Adrenal gland (tissue), 5 donors: ENCODE data around the gene MBNL3.

Source experiments
- CTCF ChIP-seq, 6 experiments: fragments of 450-650 bp in 4 of 6; fragments of 200-600 bp in 2 of 6; sonication (generic) in 1 of 6; IDR thresholded peaks; 1 replicate in 5 of 6; 2 replicates in 1 of 6; pipeline versions ENCODE4 v1.5.1 to v1.8.0; 2016 to 2021; ENCODE audit warnings: antibody characterized with exemption in 6 of 6, mild to moderate bottlenecking in 2 of 6, moderate library complexity in 1 of 6
- POLR2A ChIP-seq, 2 donors: fragments of 450-650 bp; IDR thresholded peaks; one replicate each; pipeline ENCODE4 v1.6.1; 2017; ENCODE audit warnings: antibody characterized with exemption in 2 of 2, mild to moderate bottlenecking in 2 of 2, moderate library complexity in 1 of 2
- donor health status: DM: no; HTN: no; CAD: no.

- no peak for TF ChIP-seq POLR2A (IDR thresholded peaks at IDR 0.05)
- no peak for TF ChIP-seq CTCF (IDR thresholded peaks at IDR 0.05)
Measured at GRCh38 chrX:132533409-132533808, 44.6 kb upstream of the MBNL3 start.
